Activated CD8-positive, alpha-beta T cell treated with anti-CD3 and anti-CD28 coated beads for 36 hours (primary cell): ENCODE measurements around the gene GBP6. TPM values are rescaled to one million over a fixed set of nuclear protein-coding genes. Genes with fewer than 3 reads are reported as not detected.
"Not testable (repeated sequence)": the region's sequence is repeated elsewhere in the genome, so short reads cannot be mapped to it uniquely, and the experiment has no call there.

Source experiments
- ATAC-seq: fragments of 200-7000 bp; cut with Tn5 transposase; one replicate; pipeline ENCODE4 v1.10.0; 2021; ENCODE audit warnings: mild to moderate bottlenecking, moderate library complexity
- CTCF ChIA-PET: fragments of 350-600 bp; sonication (Branson Sonifier 250); formaldehyde crosslinking; loops from one replicate; lab custom pipeline; 2021; ENCODE audit warnings: antibody characterized with exemption; lab: Charles Lee
- POLR2A ChIA-PET: fragments of 350-600 bp; sonication (Branson Sonifier 250); formaldehyde crosslinking; loops from one replicate; lab custom pipeline; 2021; ENCODE audit warnings: antibody characterized with exemption; lab: Charles Lee
- DNase-seq: peaks from one replicate; pipeline ENCODE4 v3.0.0-alpha.2; 2020
- H3K27ac Mint-ChIP-seq: one replicate; pipeline ENCODE4 v1.8.0; 2021; ENCODE audit warnings: mild to moderate bottlenecking, mixed read lengths
- H3K27me3 Mint-ChIP-seq: one replicate; pipeline ENCODE4 v1.8.0; 2021; ENCODE audit warnings: mixed read lengths
- H3K36me3 Mint-ChIP-seq: one replicate; pipeline ENCODE4 v1.8.0; 2021; ENCODE audit warnings: low read depth, mixed read lengths
- H3K4me1 Mint-ChIP-seq: one replicate; pipeline ENCODE4 v1.8.0; 2021; ENCODE audit warnings: low read depth, mixed read lengths
- H3K4me3 Mint-ChIP-seq: one replicate; pipeline ENCODE4 v1.8.0; 2021; ENCODE audit warnings: mild to moderate bottlenecking, moderate library complexity, mixed read lengths
- H3K9me3 Mint-ChIP-seq: one replicate; pipeline ENCODE4 v1.8.0; 2021; ENCODE audit warnings: mixed read lengths
- CTCF ChIP-seq: fragments of 200-600 bp; IDR thresholded peaks from one replicate; pipeline ENCODE4 v1.8.0; 2022; ENCODE audit warnings: antibody characterized with exemption, mild to moderate bottlenecking
- intact Hi-C: fragments of 100-400 bp; cut with micrococcal nuclease; formaldehyde crosslinking; loops from one replicate; pipeline ENCODE4 v1.10.0; 2022
- total RNA-seq, 2 experiments: library from RNA; stranded (reverse); gene quantifications; one replicate each; pipeline ENCODE4 v1.2.3, GENCODE V29; 2021

GBP6 gene
- total RNA-seq, 2 experiments from 2014 or later = 0.49 to 0.61 TPM

- POLR2A ChIA-PET = interaction anchor here (1.6 kb wide), 2 partner anchors 91 to 165 kb away, joined by 5 to 6 read pairs; partner anchors contain the start of genes GBP4 and GBP5
- Mint-ChIP-seq H3K36me3 (no peaks in the 10 kb centered on the region), H3K27me3 (no peaks in the 10 kb centered on the region), H3K4me3 (peak overlapping the region; percentile 29), H3K4me1 (peaks cover 22% of the 10 kb centered on the region), H3K9me3 (no peaks in the 10 kb centered on the region), H3K27ac (peak overlapping the region; percentile 69)
- no peak for TF ChIP-seq CTCF
- CTCF ChIA-PET = interaction anchor here (0.9 to 2.0 kb wide), 12 partner anchors 14 to 379 kb away, joined by 3 to 6 read pairs (median 4); no protein-coding TSS in a partner anchor
- DNase-seq (peak; percentile 27), ATAC-seq (peak; percentile 79)
- intact Hi-C loops = loop anchor here (5.0 kb wide), 2 partner anchors 89 to 381 kb away; no protein-coding TSS in a partner anchor
These were observed 663 bp upstream of the GBP6 start for GRCh38 chr1:89363196-89363595.

GRCh38 chr1:89364954-89365550 is 1.2 kb downstream of the GBP6 start:
- no peaks in the 10 kb centered on the region for H3K27me3 Mint-ChIP-seq
- H3K36me3 Mint-ChIP-seq = no peaks in the 10 kb centered on the region
- peaks cover 16% of the 10 kb centered on the region for H3K4me1 Mint-ChIP-seq
- DNase-seq (no peak), ATAC-seq (no peak)
- POLR2A ChIA-PET = no interaction called here
- no peak overlapping the region for H3K27ac Mint-ChIP-seq
- CTCF ChIA-PET = interaction anchor here (1.0 to 2.0 kb wide), 4 partner anchors 12 to 391 kb away, joined by 4 to 6 read pairs (median 5); no protein-coding TSS in a partner anchor
- TF ChIP-seq CTCF = no peak
- no peak overlapping the region for H3K4me3 Mint-ChIP-seq
- H3K9me3 Mint-ChIP-seq = no peaks in the 10 kb centered on the region
- intact Hi-C loops = loop anchor here (5.0 kb wide), 2 partner anchors 87 to 383 kb away; no protein-coding TSS in a partner anchor

GRCh38 chr1:89367221-89367620 is 3.4 kb downstream of the GBP6 start:
- POLR2A ChIA-PET = no interaction called here
- Mint-ChIP-seq H3K4me1 (peaks cover 16% of the 10 kb centered on the region), H3K27me3 (no peaks in the 10 kb centered on the region), H3K9me3 (no peaks in the 10 kb centered on the region), H3K36me3 (peaks cover 4% of the 10 kb centered on the region), H3K27ac (no peak overlapping the region), H3K4me3 (no peak overlapping the region)
- TF ChIP-seq CTCF = no peak
- CTCF ChIA-PET = interaction anchor here (1.2 kb wide), 1 partner anchor 9 kb away, joined by 5 read pairs; no protein-coding TSS in a partner anchor
- ATAC-seq (no peak), DNase-seq (no peak)
- intact Hi-C loops = no loop called here

- Mint-ChIP-seq H3K4me3 (no peak overlapping the region), H3K4me1 (peaks cover 4% of the 10 kb centered on the region), H3K9me3 (peaks cover 5% of the 10 kb centered on the region), H3K36me3 (peaks cover 7% of the 10 kb centered on the region), H3K27me3 (no peaks in the 10 kb centered on the region), H3K27ac (no peak overlapping the region)
- intact Hi-C loops = no loop called here
- ATAC-seq = no peak
- ChIA-PET CTCF (no interaction called here), POLR2A (no interaction called here)
- DNase-seq = no peak
- TF ChIP-seq CTCF = no peak
These were observed 5.5 kb downstream of the GBP6 start for GRCh38 chr1:89369331-89369730.

GRCh38 chr1:89373810-89374209 is 10.0 kb downstream of the GBP6 start:
- H3K27me3 Mint-ChIP-seq, H3K27ac Mint-ChIP-seq, POLR2A ChIA-PET, intact Hi-C loops, H3K4me3 Mint-ChIP-seq, H3K4me1 Mint-ChIP-seq, CTCF ChIA-PET: not testable (repeated sequence)
- H3K36me3 Mint-ChIP-seq = peaks cover 13% of the 10 kb centered on the region
- DNase-seq = peak; percentile 10
- H3K9me3 Mint-ChIP-seq = peaks cover 13% of the 10 kb centered on the region
- ATAC-seq = peak; percentile 34
